HepG2 (cell line): ENCODE data around the gene MST1R. TPM values are rescaled to one million over a fixed set of nuclear protein-coding genes. Genes with fewer than 3 reads are reported as not detected.
A peak's percentile ranks its signal among the peaks of the same experiment; 100 is the strongest.

ENCODE experiments used
- ATAC-seq: fragments of 200-7000 bp; cut with Tn5 transposase; 3 replicates; pipeline ENCODE4 v1.9.1; 2020; ENCODE audit warnings: mild to moderate bottlenecking, moderate library complexity
- BruUV-seq: library from RNA; stranded (reverse); fragments of 400-500 nt; replicated peaks from 2 replicates; lab custom pipeline; 2021; lab: Mats Ljungman, UMichigan
- CTCF ChIA-PET: fragments of 300-600 bp; formaldehyde crosslinking; extraction: SDS; loops from one replicate; lab custom pipeline; 2021; ENCODE audit warnings: low total read pairs, inconsistent platforms, low intra/inter-chr PET ratio; lab: Yijun Ruan, JAX
- POLR2A ChIA-PET: fragments of 350-600 bp; sonication (Branson Sonifier 250); formaldehyde crosslinking; loops from one replicate; lab custom pipeline; 2020; ENCODE audit warnings: antibody characterized with exemption, inconsistent platforms; lab: Yijun Ruan, JAX
- DNase-seq: peaks from one replicate; pipeline ENCODE4 v3.0.0-alpha.2; 2015; ENCODE audit warnings: low spot score
- FAIRE-seq: peaks from 3 replicates; lab custom pipeline; 2011; peaks lifted over from hg19 to GRCh38; lab: Jason Lieb, UNC
- H2AFZ ChIP-seq: one replicate; pipeline ENCODE4 v1.6.1; 2011; ENCODE audit warnings: low read length, inconsistent platforms
- H3K27ac ChIP-seq: fragments of 300-600 bp; 3 replicates; pipeline ENCODE4 v1.8.0; 2011; ENCODE audit warnings: mixed run types, mild to moderate bottlenecking, mixed read lengths, low read length, inconsistent platforms; ENCODE audit not compliant: insufficient read depth; ENCODE audit errors: extremely low read length
- H3K27me3 ChIP-seq, 2 experiments: fragments of 200-600 bp in 1 of 2; 2 replicates in 1 of 2; 3 replicates in 1 of 2; pipeline versions ENCODE4 v1.6.0 to v1.8.0; 2011; ENCODE audit warnings: low read length in 2 of 2, mild to moderate bottlenecking in 2 of 2, moderate library complexity in 2 of 2, inconsistent platforms in 1 of 2; ENCODE audit not compliant: insufficient read depth in 2 of 2, control insufficient read depth in 1 of 2
- H3K36me3 ChIP-seq, 2 experiments: fragments of 200-600 bp in 1 of 2; replicated peaks in 1 of 2; 2 replicates in 1 of 2; 3 replicates in 1 of 2; pipeline versions ENCODE4 v1.5.1 to v1.8.0; 2011; ENCODE audit warnings: low read length in 2 of 2, inconsistent platforms in 1 of 2; ENCODE audit not compliant: insufficient read depth in 2 of 2, control insufficient read depth in 1 of 2
- H3K4me1 ChIP-seq: 2 replicates; pipeline ENCODE4 v1.5.1; 2012; ENCODE audit warnings: low read length, inconsistent platforms; ENCODE audit not compliant: insufficient read depth
- H3K4me2 ChIP-seq: 2 replicates; pipeline ENCODE4 v1.6.0; 2011; ENCODE audit warnings: low read depth, low read length, inconsistent platforms
- H3K4me3 ChIP-seq, 3 experiments: fragments of 200-600 bp in 1 of 3; sonication (generic), shearing (Covaris generic) in 1 of 3; replicated peaks in 1 of 3; 2 replicates each; pipeline ENCODE4 v1.5.1; 2011 to 2016; ENCODE audit warnings: low read length in 3 of 3, inconsistent platforms in 2 of 3, low read depth in 2 of 3, mild to moderate bottlenecking in 2 of 3, control low read depth in 1 of 3, mixed read lengths in 1 of 3; ENCODE audit not compliant: insufficient read depth in 1 of 3
- H3K79me2 ChIP-seq: one replicate; pipeline ENCODE4 v1.6.1; 2011; ENCODE audit warnings: low read length, inconsistent platforms; ENCODE audit not compliant: insufficient read depth
- H3K9ac ChIP-seq: 2 replicates; pipeline ENCODE4 v1.6.0; 2011; ENCODE audit warnings: mild to moderate bottlenecking, low read depth, low read length, inconsistent platforms; ENCODE audit not compliant: insufficient read depth
- H3K9me3 ChIP-seq: 2 replicates; pipeline ENCODE4 v1.5.1; 2012; ENCODE audit warnings: mild to moderate bottlenecking, low read length
- H4K20me1 ChIP-seq: 2 replicates; pipeline ENCODE4 v1.6.0; 2011; ENCODE audit warnings: inconsistent platforms, mild to moderate bottlenecking, low read length, moderate library complexity; ENCODE audit not compliant: insufficient read depth
- HIVEP1 ChIP-seq: sonication (generic); formaldehyde crosslinking; IDR thresholded peaks from 2 replicates; pipeline ENCODE4 v1.4.0; 2020; ENCODE audit warnings: mild to moderate bottlenecking, missing genetic modification reagents
- JUND ChIP-seq: sonication (generic); formaldehyde crosslinking; IDR thresholded peaks from 2 replicates; pipeline ENCODE4 v1.8.0; 2022; ENCODE audit warnings: mild to moderate bottlenecking, missing genetic modification reagents
- MLXIP ChIP-seq: sonication (generic); formaldehyde crosslinking; IDR thresholded peaks from 2 replicates; pipeline ENCODE4 v1.9.0; 2021; ENCODE audit warnings: missing genetic modification reagents, borderline replicate concordance
- MTERF4 ChIP-seq: sonication (generic); formaldehyde crosslinking; IDR thresholded peaks from 2 replicates; pipeline ENCODE4 v1.8.0; 2023; ENCODE audit warnings: mild to moderate bottlenecking, missing genetic modification reagents
- NFYC ChIP-seq: IDR thresholded peaks from 2 replicates; pipeline ENCODE4 v1.6.1; 2016; ENCODE audit warnings: missing genetic modification reagents, missing compliant biosample characterization
- SMAD1 ChIP-seq: sonication (generic); formaldehyde crosslinking; IDR thresholded peaks from 2 replicates; pipeline ENCODE4 v1.4.0; 2020; ENCODE audit warnings: missing genetic modification reagents, low read depth, mild to moderate bottlenecking, borderline replicate concordance
- WGBS: methylation state at CpG from one replicate; pipeline ENCODE4 v1.1.6; 2017; ENCODE audit warnings: low lambda C conversion rate; 5-methylcytosine and 5-hydroxymethylcytosine counted together
- in situ Hi-C: cut with HindIII; loops from 2 replicates; pipeline ENCODE4 v1.10.0; 2017; ENCODE audit warnings: low pct_unique_long_range_greater_than_20kb; ENCODE audit not compliant: extremely low pct_ligation_motif_present
- intact Hi-C: fragments of 100-400 bp; cut with micrococcal nuclease; formaldehyde crosslinking; loops from one replicate; pipeline ENCODE4 v1.10.0; 2022; ENCODE audit not compliant: unreplicated experiment
- polyA plus RNA-seq, 8 experiments: library from polyadenylated mRNA; depleted of rRNA in 3 of 8; stranded (reverse) in 7 of 8; unstranded in 1 of 8; fragments of >200 nt; fragmentation: Illumina TruSeq in 4 of 8; extraction: Trizol in 4 of 8; gene quantifications; 2 replicates each; pipeline versions ENCODE4 v1.2.1 to v1.2.3, GENCODE V29; 2011 to 2016; ENCODE audit warnings: low read depth in 4 of 8, missing spikeins in 1 of 8, mixed read lengths in 1 of 8; ENCODE audit not compliant: insufficient read depth in 1 of 8
- total RNA-seq, 5 experiments: library from RNA; depleted of rRNA; stranded (reverse); fragments of >200 nt; fragmentation: Illumina TruSeq; extraction: Trizol; gene quantifications; 2 replicates each; pipeline ENCODE4 v1.2.3, GENCODE V29; 2016; ENCODE audit warnings: low read depth in 1 of 5

Gene MST1R
- total and polyA plus RNA-seq, 2 of the 13 experiments (the other 11 are each of a cell fraction or from before 2014, with no cell fraction given): 0.11 to 0.77 TPM

- no peak for TF ChIP-seq SMAD1 (CRISPR knock-in tag)
- 0 out of 2 replicates have a peak, but pooled peaks have one; percentile 19 for TF ChIP-seq NFYC (CRISPR knock-in tag)
Measured at GRCh38 chr3:49842843-49843517, 60.7 kb downstream of the MST1R start (continued).

GRCh38 chr3:49841806-49842205, 61.9 kb downstream of the MST1R start:
- 92% methylated on average over 6 of the region's 7 CpGs for WGBS
- no peak overlapping the region for H3K9ac ChIP-seq
- TF ChIP-seq JUND: no peak
- TF ChIP-seq MTERF4 (CRISPR knock-in tag): no peak
- TF ChIP-seq MLXIP (CRISPR knock-in tag): no peak
- no peak for TF ChIP-seq HIVEP1 (CRISPR knock-in tag)
- H3K36me3 ChIP-seq: peaks cover 2 to 27% of the 10 kb centered on the region in 2 experiments; a peak in 3 of 5 replicates
- in situ Hi-C loops (loop anchor here (5.0 kb wide), 2 partner anchors 35 to 65 kb away; no protein-coding TSS in a partner anchor), intact Hi-C loops (no loop called here)
- CTCF ChIA-PET: interaction anchor here (2.4 kb wide), 1 partner anchor 64 kb away, joined by 8 read pairs; no protein-coding TSS in a partner anchor
- no peaks in the 10 kb centered on the region for H3K27me3 ChIP-seq
- ATAC-seq (no peak), DNase-seq (no peak), FAIRE-seq (no peak)
- no peak overlapping the region for H3K4me2 ChIP-seq
- no peaks in the 10 kb centered on the region for H3K9me3 ChIP-seq
- H3K79me2 ChIP-seq: no peaks in the 10 kb centered on the region
- no peak overlapping the region for H3K27ac ChIP-seq
- no peaks in the 10 kb centered on the region for H4K20me1 ChIP-seq
- POLR2A ChIA-PET: interaction anchor here (0.6 to 1.0 kb wide), 2 partner anchors 24 to 46 kb away, joined by 3 to 5 read pairs; no protein-coding TSS in a partner anchor
- no TSS peak for BruUV-seq
- H3K4me3 ChIP-seq: no peak overlapping the region
- H3K4me1 ChIP-seq: peaks cover 54% of the 10 kb centered on the region
- no peak overlapping the region for H2AFZ ChIP-seq
